ACHN (cell line): ENCODE measurements around the gene RPH3AL.
"Not testable (repeated sequence)": the region's sequence is repeated elsewhere in the genome, so short reads cannot be mapped to it uniquely, and the experiment has no call there.

Source experiments
- DNase-seq: peaks from one replicate; pipeline ENCODE4 v3.0.0-alpha.2; 2015
- in situ Hi-C: cut with HindIII; loops from 2 replicates; pipeline ENCODE4 v1.10.0; 2017; ENCODE audit warnings: low sequenced_read_pairs, low pct_ligation_motif_present, low pct_unique_long_range_greater_than_20kb

Gene RPH3AL

DNA sequence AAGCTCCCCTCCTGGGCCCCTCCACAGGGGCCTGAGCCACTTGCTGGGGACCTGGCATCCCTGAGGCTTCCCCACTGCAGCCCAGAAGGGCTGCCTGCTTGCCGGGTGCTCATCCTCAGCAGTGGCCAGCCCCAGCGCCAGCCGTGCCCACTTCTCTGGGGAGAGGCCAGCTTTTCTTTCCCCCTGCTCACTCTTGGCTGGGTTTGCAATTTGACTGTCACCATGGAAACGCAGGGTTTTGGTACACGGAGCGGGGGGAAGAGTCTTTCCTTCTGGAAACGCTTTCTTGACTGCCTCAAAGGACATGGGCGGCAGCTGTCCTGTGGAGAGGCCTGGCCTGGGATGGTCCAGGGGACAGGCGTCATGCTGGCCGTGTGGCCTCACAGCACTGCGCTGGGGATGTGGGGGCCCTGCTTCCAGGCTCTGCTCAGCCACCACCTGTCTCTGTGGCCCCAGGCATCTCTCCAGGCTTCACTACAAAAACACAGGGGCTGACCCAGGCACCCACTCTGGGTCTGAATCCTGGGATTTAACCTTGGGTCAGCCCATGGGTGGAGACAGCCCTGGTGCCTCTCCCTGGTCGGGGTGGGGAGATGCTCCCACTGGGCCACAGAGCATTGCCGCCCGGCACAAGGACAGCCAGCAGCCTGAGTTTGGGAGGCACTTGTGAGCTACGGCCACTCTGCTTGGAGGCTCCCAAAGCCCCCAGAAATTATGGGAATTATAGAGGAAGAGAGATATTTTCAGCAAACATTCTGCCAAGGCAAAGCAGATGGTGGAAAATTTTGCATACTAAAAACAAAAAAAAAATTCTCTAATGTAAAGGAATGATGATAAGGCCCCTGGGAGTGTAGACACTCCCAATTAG is 125.3 kb downstream of the RPH3AL start:
- in situ Hi-C loops, result no loop called here
- no peak for DNase-seq

DNA sequence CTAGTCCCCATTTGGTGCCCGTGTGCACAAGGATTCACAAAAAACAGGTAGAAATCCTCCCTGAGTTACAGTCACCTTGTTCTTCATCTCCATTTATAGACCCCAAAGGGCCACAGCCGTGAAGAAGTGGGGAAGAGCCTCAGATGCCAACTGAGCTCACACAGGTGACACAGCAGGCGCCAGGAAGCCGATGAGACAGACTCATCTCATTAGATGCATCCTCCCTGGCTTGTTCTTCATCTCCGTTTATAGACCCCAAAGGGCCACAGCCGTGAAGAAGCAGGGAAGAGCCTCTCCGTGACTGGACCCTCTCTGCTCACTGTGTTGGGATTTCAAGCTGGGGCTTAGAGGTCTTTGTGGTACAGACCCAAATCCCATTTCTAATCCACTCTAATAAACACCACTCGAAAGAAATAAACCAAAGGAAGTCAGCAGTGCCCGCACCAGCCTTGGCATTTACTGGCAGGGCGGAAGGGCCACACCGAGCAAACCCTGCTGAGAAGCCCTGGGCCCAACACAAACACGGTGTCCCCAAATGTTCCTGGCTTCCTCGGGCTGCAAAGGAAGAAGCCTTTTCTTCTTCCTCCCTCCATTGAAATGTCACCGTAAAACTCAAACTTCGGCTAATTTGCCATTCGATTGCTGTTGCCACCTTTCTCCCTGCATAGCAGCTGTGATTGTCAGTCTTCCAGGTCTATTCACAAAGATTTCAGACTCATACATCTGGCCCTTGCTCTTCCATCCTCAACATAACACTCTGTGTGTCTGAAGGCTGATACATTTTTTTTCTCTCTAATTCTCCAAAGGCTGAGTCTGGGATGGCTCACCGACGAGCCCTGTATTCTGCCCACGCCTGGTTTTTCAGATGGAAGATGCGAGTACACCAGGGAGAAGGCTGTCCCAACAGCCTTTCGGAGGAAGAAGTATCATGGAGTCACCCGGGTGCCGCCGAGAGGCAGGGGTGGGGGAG is 126.2 kb downstream of the RPH3AL start:
- in situ Hi-C loops, result no loop called here
- DNase-seq, result no peak

GRCh38 chr17:225551-225950 is 127.1 kb downstream of the RPH3AL start:
- no peak for DNase-seq
- in situ Hi-C loops, result no loop called here

DNA sequence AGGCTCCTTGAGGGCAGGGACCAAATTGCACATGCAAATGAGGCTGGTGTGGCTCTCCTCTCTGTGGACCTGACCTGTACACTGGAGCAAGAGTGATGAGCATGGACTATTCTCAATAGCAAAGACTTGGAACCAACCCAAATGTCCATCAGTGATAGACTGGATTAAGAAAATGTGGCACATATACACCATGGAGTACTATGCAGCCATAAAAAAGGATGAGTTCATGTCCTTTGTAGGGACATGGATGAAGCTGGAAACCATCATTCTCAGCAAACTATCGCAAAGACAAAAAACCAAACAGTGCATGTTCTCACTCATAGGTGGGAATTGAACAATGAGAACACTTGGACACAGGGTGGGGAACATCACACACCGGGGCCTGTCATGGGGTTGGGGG is 128.0 kb downstream of the RPH3AL start:
- DNase-seq, in situ Hi-C loops: not testable (repeated sequence)

DNA sequence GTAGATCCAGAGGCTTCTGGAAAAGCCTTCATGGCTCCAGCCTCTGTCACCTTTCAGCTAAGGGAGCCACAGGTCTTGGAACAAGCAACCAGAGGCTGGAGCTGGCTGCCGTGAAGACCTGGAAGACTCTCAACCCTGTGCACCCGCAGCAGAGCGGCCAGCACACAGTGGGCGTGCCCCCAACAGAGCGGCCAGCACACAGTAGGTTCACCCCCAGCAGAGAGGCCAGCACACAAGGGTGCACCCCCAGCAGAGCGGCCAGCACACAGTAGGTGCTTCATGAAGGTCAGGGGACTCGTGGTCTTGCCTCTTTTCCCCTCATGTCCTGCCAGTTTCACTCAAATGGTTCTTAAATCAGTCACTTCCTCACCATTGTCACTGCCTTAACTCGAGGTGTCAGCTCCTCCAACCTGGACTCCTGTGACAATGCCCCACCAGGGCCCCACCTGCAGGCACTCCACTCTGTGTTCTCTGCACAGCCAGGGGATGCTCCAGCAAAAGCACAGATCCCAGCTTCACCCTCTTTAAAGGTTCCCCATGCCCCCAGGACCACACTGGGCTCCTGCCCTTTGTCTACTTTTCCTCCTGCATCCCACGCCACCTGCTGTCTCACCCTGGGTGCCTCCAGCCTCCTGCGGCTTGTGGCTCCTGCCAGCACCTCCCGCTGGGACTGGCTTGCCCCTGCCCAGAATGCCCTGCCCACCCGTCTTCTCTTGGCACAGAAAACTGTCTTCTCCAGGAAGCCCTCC is 128.7 kb downstream of the RPH3AL start:
- in situ Hi-C loops, result no loop called here
- no peak for DNase-seq

DNA sequence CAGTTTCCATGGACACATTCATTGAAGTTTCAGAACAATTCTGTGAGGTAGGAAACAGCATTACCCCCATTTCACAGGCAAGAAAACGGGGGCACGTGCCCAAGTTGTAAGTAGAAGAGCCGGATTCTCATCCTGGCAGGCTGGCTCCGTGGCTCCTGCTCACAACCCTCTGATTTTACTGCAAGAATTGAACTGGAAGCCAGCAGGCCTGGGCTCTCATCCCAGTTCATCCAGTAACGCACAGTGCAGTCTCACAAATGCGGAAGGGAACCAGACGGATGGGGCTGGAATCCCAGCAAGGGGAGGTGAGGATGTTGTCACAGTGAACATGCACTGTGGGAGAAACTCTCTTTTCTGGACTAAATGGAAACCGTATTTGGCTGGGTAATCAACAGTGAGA is 130.4 kb downstream of the RPH3AL start:
- no peak for DNase-seq
- in situ Hi-C loops, result no loop called here

DNA sequence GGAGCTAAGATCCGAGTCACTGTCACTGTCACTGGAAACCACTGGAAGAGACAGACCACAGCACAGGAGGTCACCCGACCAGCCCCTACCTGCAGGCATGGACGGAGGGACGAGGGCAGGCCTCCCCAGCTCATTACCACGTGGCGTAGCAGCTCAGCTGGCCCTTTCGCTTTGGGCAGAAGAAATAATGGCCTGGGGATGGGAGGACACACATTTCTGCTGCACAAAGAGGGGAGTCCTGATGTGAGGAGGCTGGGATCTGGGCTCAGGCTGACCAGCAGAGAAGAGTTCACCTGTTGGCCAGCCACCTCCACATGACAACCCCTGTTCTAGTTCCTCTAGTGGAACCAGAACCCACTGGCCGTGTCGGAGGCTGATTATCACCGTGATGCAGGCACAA is 132.9 kb downstream of the RPH3AL start:
- in situ Hi-C loops, result no loop called here

GRCh38 chr17:218432-219110 is 134.0 kb downstream of the RPH3AL start:
- DNase-seq, result no peak
- in situ Hi-C loops, result no loop called here

More for the DNA sequence above, 132.9 kb downstream of the RPH3AL start:
- no peak for DNase-seq

DNA sequence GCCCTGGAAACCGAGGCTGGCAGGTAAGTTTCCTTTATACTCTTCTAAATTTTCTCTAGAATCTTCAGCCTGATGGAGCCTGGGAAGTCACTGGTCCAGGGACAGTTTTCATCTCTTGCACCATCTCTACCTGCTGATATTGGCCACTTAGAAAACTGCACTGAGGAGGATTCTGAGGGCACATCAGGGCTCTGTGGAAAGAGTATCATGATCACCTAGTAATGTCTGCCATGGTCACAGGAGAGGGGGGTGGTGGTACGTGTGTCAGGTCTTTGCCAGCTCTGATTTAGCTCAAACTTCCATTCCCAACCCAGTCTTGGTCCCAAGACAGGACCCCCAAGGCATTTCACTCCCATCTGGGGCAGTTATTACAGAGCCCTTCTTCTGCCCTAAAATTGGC is 136.0 kb downstream of the RPH3AL start:
- no peak for DNase-seq
- in situ Hi-C loops, result no loop called here

DNA sequence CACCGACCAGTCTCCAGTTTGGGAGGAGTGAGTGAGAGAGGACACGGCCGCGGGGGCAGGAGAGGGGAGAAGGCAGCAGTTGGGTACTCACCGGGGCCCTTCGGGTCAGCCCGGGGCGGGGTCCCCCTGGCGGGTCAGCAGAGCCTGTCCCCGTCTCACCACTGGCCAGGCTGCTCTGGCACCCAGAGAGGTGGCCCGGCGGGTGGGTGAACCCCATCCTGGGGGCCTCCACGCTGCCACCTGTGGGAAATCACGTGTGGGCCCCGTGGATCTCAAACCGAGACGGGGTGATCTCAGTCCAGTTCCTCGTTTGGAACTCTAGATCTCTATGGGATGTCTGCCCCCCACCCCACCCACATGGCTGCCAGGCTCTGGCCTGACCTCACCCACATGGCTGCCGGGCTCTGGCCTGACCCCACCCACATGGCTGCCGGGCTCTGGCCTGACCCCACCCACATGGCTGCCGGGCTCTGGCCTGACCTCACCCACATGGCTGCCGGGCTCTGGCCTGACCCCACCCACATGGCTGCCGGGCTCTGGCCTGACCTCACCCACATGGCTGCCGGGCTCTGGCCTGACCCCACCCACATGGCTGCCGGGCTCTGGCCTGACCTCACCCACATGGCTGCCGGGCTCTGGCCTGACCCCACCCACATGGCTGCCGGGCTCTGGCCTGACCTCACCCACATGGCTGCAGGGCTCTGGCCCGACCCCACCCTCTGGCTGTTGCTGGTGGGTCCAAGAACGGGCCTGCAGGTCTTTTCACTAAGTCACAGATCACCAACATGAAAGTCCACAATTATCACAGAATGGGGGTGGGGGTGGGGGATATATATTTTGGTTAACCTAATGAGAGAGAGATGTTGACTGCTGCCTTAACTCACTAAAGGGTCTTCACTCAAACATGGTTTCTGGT is 136.8 kb downstream of the RPH3AL start:
- in situ Hi-C loops, DNase-seq: not testable (repeated sequence)

DNA sequence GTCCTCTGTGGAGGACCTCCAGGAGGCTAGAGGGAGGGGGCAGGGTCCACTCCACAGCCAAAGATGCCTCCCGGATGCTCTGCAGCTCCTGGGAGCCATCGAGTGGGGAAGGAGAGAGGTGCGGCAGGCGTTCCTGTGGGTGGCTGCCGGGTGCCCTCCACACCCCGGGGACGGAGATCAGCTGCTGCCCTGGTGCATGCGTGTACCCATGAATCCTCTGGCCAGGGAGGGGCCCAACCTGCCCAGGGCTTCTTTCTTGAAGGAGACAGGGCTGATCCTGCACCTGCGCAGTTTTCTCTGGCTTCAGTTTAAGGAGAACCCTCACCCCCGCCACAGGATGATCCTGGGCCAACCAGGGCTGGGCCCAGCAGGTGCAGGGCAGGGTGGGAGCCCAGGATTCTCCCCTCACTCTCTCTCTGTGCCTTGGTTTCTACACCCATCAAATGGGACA is 137.7 kb downstream of the RPH3AL start:
- in situ Hi-C loops, result no loop called here
- DNase-seq, result no peak

DNA sequence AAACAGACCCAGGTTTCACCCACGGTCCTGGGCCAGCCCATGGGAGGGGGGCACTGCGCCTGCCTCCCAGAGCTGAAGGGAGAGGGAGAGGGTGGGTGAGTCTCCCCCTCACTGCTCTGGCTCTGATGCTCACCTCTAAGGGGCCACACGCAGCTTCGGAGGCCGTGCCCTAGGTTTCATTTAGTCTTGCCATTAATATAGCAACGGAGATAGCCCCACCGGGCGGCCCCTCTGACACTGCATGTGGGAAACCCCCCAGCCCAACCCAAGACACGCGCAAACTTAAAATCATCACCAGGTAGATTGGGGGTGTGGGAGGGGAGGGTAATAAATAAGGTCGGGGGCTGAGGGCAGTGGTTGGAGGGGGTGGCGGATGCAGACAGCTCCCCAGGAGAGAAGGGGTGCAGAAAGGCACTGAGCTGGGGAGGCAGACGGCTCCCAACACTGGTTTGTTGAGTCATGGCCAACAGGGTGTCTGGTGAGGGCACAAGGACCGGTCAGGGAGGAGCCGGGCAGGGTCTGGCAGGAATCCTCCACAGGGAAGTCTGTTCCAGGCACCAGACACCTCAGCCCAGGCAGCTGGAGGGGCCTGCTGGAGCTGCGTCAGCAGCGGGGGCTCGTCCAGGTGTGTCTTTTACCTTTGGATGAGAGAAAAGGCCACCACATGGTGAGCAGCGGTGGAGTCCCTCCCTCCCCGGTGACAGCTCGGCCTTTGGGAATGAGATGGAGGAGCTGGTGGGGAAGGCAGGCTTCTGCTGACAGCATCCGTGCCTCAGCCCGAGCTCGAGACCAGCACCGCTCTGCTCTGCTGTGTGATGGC is 139.1 kb downstream of the RPH3AL start:
- DNase-seq, result no peak
- in situ Hi-C loops, result no loop called here

GRCh38 chr17:210402-210801 is 142.2 kb downstream of the RPH3AL start:
- in situ Hi-C loops, result no loop called here
- no peak for DNase-seq

GRCh38 chr17:208429-208828 is 144.2 kb downstream of the RPH3AL start:
- in situ Hi-C loops, result no loop called here
- DNase-seq, result no peak

GRCh38 chr17:207775-208174 is 144.8 kb downstream of the RPH3AL start:
- DNase-seq, result no peak
- in situ Hi-C loops, result no loop called here

GRCh38 chr17:206941-207560 is 145.6 kb downstream of the RPH3AL start:
- in situ Hi-C loops, result no loop called here
- DNase-seq, result no peak
